ENCODE data around the gene TPTE2.
"Not testable (repeated sequence)": the region's sequence is repeated elsewhere in the genome, so short reads cannot be mapped to it uniquely, and the experiment has no call there.

TPTE2 gene

DNA sequence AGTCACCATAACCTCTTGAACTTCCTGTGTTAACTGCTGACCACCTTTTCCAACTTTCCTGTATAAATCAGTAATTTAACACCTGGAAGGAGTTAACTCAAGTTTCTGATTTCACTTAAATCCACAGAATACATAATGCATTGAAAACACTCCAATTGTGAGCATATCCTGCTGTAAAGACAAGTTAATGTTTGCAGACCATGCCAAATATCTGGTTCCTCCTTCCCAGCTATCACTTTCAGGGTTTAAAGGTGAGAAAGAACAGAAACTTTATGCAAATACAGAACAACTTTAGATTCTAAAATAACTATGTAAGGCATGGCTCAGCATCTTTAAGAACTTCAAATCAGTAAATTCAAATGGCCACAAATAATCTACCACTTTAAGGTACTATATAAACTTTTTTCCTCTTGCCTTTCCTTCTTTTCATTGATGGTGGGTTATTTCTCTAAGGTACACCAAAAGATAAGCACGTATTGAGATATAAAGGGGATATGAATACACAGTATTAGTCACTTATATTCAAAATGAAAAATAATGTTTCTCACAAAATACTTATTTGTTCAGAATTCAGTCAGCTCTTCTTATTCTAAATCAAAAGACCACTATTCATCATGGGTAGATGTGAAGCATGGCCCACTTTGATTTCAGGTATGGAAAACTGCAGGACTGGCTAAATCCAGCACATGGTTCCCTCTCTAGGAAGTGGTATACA is 6.6 kb upstream of the TPTE2 start:
- no peak for DNase-seq (ENCODE audit: low read depth)

DNA sequence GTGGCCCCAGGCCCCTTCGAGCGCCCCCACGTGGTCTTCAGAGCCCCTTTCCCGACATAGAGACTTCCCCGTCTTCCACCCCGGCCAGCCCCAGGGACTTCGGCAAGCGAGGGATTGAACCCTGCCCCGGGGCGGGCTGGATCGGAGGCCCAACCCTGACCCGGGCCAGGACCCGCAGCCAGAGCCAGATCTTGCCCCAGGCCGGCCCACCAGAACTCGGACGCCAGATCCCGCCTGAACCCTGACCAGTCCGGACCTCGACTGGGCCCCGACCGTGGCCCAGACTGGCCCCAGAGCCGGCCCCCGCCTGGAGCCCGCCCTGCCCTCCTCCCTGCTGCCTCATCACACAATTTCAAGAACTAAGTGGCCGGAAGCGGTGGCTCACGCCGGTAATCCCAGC is 253 bp upstream of the TPTE2 start:
- no peak for DNase-seq (ENCODE audit: low read depth)

GRCh38 chr13:19560672-19561071 is 660 bp downstream of the TPTE2 start:
- not testable (repeated sequence) for DNase-seq (ENCODE audit: low read depth)

- DNase-seq (ENCODE audit: low read depth): not testable (repeated sequence)
Observed at GRCh38 chr13:19559739-19560138, 1.6 kb downstream of the TPTE2 start.

- DNase-seq (ENCODE audit: low read depth): not testable (repeated sequence)
Observed at GRCh38 chr13:19557287-19557686, 4.0 kb downstream of the TPTE2 start.

- not testable (repeated sequence) for DNase-seq (ENCODE audit: low read depth)
Observed at GRCh38 chr13:19549245-19549644, 12.1 kb downstream of the TPTE2 start.

- DNase-seq (ENCODE audit: low read depth): not testable (repeated sequence)
Observed at GRCh38 chr13:19525634-19526033, 35.7 kb downstream of the TPTE2 start.

- no peak for DNase-seq (ENCODE audit: low read depth)
Observed at GRCh38 chr13:19519049-19519448, 42.3 kb downstream of the TPTE2 start.

GRCh38 chr13:19507623-19508022 is 53.7 kb downstream of the TPTE2 start:
- not testable (repeated sequence) for DNase-seq (ENCODE audit: low read depth)

DNA sequence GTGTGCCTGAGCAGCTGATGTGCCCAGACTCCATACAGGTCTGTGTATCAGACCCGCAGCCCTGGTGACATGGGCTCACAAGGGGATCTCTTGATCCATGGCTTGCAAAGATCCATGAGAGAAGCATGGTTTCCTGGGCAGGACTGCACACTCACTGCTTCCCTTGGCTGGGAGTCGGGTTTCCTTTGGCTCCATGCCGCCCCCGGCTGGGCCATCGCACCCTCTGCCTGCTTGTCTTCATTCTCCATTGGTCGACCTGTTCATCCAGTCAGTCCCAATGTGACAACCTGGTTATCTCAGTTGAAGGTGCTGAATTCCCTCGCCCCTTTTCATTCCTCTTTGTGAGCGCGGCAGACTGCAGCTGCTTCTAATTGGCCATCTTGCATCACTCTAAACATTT is 101.2 kb downstream of the TPTE2 start:
- DNase-seq (ENCODE audit: low read depth): not testable (repeated sequence)

DNA sequence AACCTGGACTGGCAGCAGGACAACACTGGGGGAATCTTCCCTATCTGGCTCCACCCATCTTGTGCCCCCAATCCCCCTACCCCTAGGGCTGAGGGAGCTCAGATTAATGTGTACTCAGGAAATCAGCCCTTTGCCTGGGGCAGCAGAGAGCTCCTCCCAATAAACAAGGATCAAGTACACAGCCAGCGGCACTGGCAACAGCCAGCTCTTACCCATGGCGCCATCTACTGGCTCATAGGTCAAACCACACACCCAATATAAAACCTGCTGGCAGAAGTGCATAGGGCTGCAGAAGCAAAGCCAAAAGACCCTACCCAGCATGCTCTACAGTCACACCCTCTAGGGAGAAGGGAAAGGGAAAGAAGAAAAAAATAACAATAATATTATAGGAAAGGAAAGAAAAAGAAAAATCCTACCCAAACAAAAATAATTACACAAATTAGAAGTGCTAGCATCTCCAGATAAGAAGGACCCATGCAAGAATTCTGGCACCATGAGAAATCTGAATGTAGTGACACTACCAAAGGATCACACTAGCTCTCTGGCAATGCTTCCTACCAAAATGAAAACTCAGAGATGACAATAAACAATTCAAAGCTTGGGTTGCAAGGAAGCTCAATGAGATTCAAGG is 122.2 kb downstream of the TPTE2 start:
- DNase-seq (ENCODE audit: low read depth): not testable (repeated sequence)

- not testable (repeated sequence) for DNase-seq (ENCODE audit: low read depth)
Observed at GRCh38 chr13:19437780-19438179, 123.6 kb downstream of the TPTE2 start.

- DNase-seq (ENCODE audit: low read depth): not testable (repeated sequence)
Observed at GRCh38 chr13:19422236-19422635, 139.1 kb downstream of the TPTE2 start.

GRCh38 chr13:19412494-19412893 is 148.8 kb downstream of the TPTE2 start:
- not testable (repeated sequence) for DNase-seq (ENCODE audit: low read depth)

- not testable (repeated sequence) for DNase-seq (ENCODE audit: low read depth)
Observed at GRCh38 chr13:19382746-19383511, 178.4 kb downstream of the TPTE2 start.

DNA sequence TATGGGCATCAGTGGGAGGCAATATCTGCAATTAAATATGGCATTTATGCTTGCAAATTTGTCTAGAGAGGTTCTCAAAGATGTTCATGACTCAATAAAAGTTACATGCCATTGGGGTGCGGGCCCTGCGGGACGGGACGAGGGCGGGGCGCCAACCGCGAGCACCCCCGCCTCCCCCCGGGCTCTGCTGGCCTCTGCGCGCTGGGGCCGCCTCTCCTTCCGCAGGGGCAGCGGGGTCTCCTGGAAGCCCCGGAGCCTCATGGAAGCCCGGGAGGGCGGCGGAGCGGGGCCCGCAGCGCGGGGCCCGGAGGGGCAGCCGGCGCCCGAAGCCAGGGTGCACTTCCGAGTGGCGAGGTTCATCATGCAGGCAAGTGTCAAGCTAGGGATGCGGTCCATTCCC is 179.2 kb downstream of the TPTE2 start:
- DNase-seq (ENCODE audit: low read depth): no peak
